ENCODE measurements around the gene SP2. TPM values are rescaled to one million over a fixed set of nuclear protein-coding genes. Genes with fewer than 3 reads are reported as not detected.

Gene SP2
- total RNA-seq, 2 experiments from 2014 or later = 5.8 to 22.1 TPM

DNA sequence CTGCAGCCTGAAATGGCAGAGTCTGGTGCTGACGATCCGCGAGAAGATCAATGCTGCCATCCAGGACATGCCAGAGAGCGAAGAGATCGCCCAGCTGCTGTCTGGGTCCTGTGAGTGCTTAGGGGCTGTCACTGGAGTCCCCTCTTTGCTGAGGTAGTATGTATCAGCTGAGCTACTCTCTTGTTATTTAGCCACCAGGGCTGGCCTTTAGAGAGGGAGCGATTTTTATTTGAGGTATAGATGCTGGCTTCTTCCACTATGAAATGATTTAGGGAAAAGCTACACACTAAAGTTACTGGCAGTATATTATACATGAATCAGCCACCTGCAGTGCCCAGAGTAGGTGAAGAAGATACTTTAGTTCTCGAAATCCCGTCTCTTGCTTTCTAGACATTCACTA lies 77.5 kb downstream of the SP2 start:
- TF ChIP-seq EZH2phosphoT487 (IDR thresholded peaks at IDR 0.05; ENCODE audit: borderline replicate concordance, low read depth, low read length) = no peak
- TF ChIP-seq, protein P1, sequence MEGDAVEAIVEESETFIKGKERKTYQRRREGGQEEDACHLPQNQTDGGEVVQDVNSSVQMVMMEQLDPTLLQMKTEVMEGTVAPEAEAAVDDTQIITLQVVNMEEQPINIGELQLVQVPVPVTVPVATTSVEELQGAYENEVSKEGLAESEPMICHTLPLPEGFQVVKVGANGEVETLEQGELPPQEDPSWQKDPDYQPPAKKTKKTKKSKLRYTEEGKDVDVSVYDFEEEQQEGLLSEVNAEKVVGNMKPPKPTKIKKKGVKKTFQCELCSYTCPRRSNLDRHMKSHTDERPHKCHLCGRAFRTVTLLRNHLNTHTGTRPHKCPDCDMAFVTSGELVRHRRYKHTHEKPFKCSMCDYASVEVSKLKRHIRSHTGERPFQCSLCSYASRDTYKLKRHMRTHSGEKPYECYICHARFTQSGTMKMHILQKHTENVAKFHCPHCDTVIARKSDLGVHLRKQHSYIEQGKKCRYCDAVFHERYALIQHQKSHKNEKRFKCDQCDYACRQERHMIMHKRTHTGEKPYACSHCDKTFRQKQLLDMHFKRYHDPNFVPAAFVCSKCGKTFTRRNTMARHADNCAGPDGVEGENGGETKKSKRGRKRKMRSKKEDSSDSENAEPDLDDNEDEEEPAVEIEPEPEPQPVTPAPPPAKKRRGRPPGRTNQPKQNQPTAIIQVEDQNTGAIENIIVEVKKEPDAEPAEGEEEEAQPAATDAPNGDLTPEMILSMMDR (conservative IDR thresholded peaks at IDR 0.05; ENCODE audit: low read length) = no peak
- Histone ChIP-seq H3K4me2 (ENCODE audit: low read length) (no peak overlapping the region), H3K9me2 (ENCODE audit: insufficient read depth, low read length) (no peaks in the 10 kb centered on the region), H2AFZ (ENCODE audit: low read length) (no peak overlapping the region), H3K27ac (ENCODE audit: low read depth, low read length, poor library complexity, severe bottlenecking) (no peak overlapping the region), H3K4me3 (ENCODE audit: low read depth, low read length, poor library complexity, severe bottlenecking) (no peak overlapping the region), H3K79me2 (ENCODE audit: insufficient read depth, low read depth, low read length) (peaks cover 18% of the 10 kb centered on the region; the same call in 1 of the 2 replicates), H4K20me1 (ENCODE audit: insufficient read depth, low read length) (no peaks in the 10 kb centered on the region), H3K4me1 (ENCODE audit: insufficient read depth, low read length, poor library complexity, severe bottlenecking) (peaks cover 20% of the 10 kb centered on the region), H3K9me3 (ENCODE audit: low read length) (no peaks in the 10 kb centered on the region), H3K36me3 (ENCODE audit: insufficient read depth, low read length) (peaks cover 56% of the 10 kb centered on the region)
- no TSS peak for BruUV-seq (replicated peaks)
- no peak for DNase-seq (ENCODE audit: low spot score)
- CTCF ChIA-PET (ENCODE audit: unreplicated experiment) = no interaction called here
- POLR2A ChIA-PET = interaction anchor here (0.5 kb wide), 1 partner anchor 1286 kb away, joined by 5 read pairs; no protein-coding TSS in a partner anchor
- intact Hi-C loops (cut with micrococcal nuclease; ENCODE audit: unreplicated experiment) = loop anchor here (5.0 kb wide), 1 partner anchor 131 kb away; the partner anchor contains the start of gene SCRN2

DNA sequence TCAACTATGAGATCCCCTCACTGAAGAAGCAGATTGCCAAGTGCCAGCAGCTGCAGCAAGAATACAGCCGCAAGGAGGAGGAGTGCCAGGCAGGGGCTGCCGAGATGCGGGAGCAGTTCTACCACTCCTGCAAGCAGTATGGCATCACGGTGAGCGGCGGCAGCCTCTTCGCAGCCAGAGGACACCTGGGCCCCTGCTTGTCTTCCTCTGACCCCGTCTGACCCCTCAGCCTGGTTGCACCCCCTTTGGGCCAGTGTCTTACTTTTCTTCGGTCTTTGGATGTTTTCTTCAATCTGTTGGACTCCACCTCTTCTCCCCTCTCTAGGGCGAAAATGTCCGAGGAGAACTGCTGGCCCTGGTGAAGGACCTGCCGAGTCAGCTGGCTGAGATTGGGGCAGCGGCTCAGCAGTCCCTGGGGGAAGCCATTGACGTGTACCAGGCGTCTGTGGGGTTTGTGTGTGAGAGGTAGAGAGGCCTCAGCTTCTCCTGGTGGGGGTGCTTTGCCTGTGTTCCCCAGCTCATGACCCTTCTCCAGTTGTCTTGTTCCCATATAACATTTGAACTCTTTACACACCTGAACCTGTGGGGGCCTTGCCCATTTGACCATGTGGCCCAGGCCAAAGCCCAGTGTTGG lies 79.3 kb downstream of the SP2 start:
- Histone ChIP-seq H3K4me2 (ENCODE audit: low read length) (no peak overlapping the region), H3K79me2 (ENCODE audit: insufficient read depth, low read depth, low read length) (peaks cover 18% of the 10 kb centered on the region; the same call in 1 of the 2 replicates), H3K9me3 (ENCODE audit: low read length) (no peaks in the 10 kb centered on the region), H3K4me3 (ENCODE audit: low read depth, low read length, poor library complexity, severe bottlenecking) (no peak overlapping the region), H3K36me3 (ENCODE audit: insufficient read depth, low read length) (peaks cover 73% of the 10 kb centered on the region), H2AFZ (ENCODE audit: low read length) (no peak overlapping the region), H3K4me1 (ENCODE audit: insufficient read depth, low read length, poor library complexity, severe bottlenecking) (peaks cover 16% of the 10 kb centered on the region), H3K9me2 (ENCODE audit: insufficient read depth, low read length) (no peaks in the 10 kb centered on the region), H3K27ac (ENCODE audit: low read depth, low read length, poor library complexity, severe bottlenecking) (no peak overlapping the region), H4K20me1 (ENCODE audit: insufficient read depth, low read length) (no peaks in the 10 kb centered on the region)
- DNase-seq (ENCODE audit: low spot score) = no peak
- no TSS peak for BruUV-seq (replicated peaks)
- intact Hi-C loops (cut with micrococcal nuclease; ENCODE audit: unreplicated experiment) = no loop called here
- ChIA-PET POLR2A (no interaction called here), CTCF (ENCODE audit: unreplicated experiment) (no interaction called here)
- TF ChIP-seq, protein P1 (conservative IDR thresholded peaks at IDR 0.05; ENCODE audit: low read length) = peak; percentile 54
- TF ChIP-seq EZH2phosphoT487 (IDR thresholded peaks at IDR 0.05; ENCODE audit: borderline replicate concordance, low read depth, low read length) = no peak

DNA sequence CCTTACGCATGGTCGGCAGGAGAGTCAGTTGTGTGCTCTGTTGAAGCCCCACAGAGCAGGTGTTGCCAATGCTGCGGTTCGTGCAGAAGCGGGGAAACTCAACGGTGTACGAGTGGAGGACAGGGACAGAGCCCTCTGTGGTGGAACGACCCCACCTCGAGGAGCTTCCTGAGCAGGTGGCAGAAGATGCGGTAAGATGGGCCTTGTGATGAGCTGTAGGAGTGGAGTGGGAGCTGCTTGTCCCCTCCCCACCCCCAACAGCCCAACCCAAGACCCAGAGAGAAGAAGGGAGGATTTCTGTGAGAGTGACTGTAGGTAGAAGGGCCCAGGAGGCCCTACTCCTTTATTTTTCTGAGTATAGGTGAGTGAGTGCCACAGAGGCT lies 79.8 kb downstream of the SP2 start:
- no peak for DNase-seq (ENCODE audit: low spot score)
- TF ChIP-seq, protein P1 (conservative IDR thresholded peaks at IDR 0.05; ENCODE audit: low read length) = no peak
- TF ChIP-seq EZH2phosphoT487 (IDR thresholded peaks at IDR 0.05; ENCODE audit: borderline replicate concordance, low read depth, low read length) = no peak
- Histone ChIP-seq H3K4me2 (ENCODE audit: low read length) (no peak overlapping the region), H3K27ac (ENCODE audit: low read depth, low read length, poor library complexity, severe bottlenecking) (no peak overlapping the region), H3K79me2 (ENCODE audit: insufficient read depth, low read depth, low read length) (peaks cover 18% of the 10 kb centered on the region; the same call in 1 of the 2 replicates), H3K36me3 (ENCODE audit: insufficient read depth, low read length) (peaks cover 78% of the 10 kb centered on the region), H2AFZ (ENCODE audit: low read length) (no peak overlapping the region), H3K9me3 (ENCODE audit: low read length) (no peaks in the 10 kb centered on the region), H3K9me2 (ENCODE audit: insufficient read depth, low read length) (no peaks in the 10 kb centered on the region), H3K4me3 (ENCODE audit: low read depth, low read length, poor library complexity, severe bottlenecking) (no peak overlapping the region), H3K4me1 (ENCODE audit: insufficient read depth, low read length, poor library complexity, severe bottlenecking) (peaks cover 14% of the 10 kb centered on the region), H4K20me1 (ENCODE audit: insufficient read depth, low read length) (no peaks in the 10 kb centered on the region)
- no TSS peak for BruUV-seq (replicated peaks)
- POLR2A ChIA-PET = no interaction called here
- CTCF ChIA-PET (ENCODE audit: unreplicated experiment) = no interaction called here
- intact Hi-C loops (cut with micrococcal nuclease; ENCODE audit: unreplicated experiment) = no loop called here
